GM12878 (cell line): ENCODE measurements around the gene ACSS1. TPM values are rescaled to one million over a fixed set of nuclear protein-coding genes. Genes with fewer than 3 reads are reported as not detected.

Experiments
- ATAC-seq: fragments of 200-7000 bp; cut with Tn5 transposase; 3 replicates; pipeline ENCODE4 v1.9.1; 2020; ENCODE audit warnings: mild to moderate bottlenecking, moderate library complexity
- BruUV-seq: library from RNA; stranded (reverse); fragments of 400-500 nt; replicated peaks from 2 replicates; lab custom pipeline; 2021; lab: Mats Ljungman, UMichigan
- CTCF ChIA-PET: fragments of 300-600 bp; sonication (Branson Sonifier 250); formaldehyde crosslinking; extraction: SDS; loops from one replicate; lab custom pipeline; 2021; ENCODE audit warnings: inconsistent platforms; lab: Yijun Ruan, JAX
- POLR2A ChIA-PET: fragments of 350-600 bp; formaldehyde crosslinking; extraction: SDS; loops from one replicate; lab custom pipeline; 2021; ENCODE audit warnings: inconsistent platforms; lab: Charles Lee
- RAD21 ChIA-PET: fragments of 300-600 bp; sonication (Branson Sonifier 250); formaldehyde crosslinking; loops from one replicate; lab custom pipeline; 2023; ENCODE audit warnings: antibody characterized with exemption; ENCODE audit not compliant: unreplicated experiment; lab: Charles Lee
- SMC1A ChIA-PET: fragments of 300-600 bp; sonication (Branson Sonifier 250); formaldehyde crosslinking; loops from one replicate; lab custom pipeline; 2023; ENCODE audit not compliant: unreplicated experiment, uncharacterized antibody; lab: Charles Lee
- DNase-seq: peaks from one replicate; pipeline ENCODE4 v3.0.0-alpha.2; 2011; ENCODE audit warnings: low read depth, low spot score
- FAIRE-seq: peaks from 3 replicates; lab custom pipeline; 2011; peaks lifted over from hg19 to GRCh38; lab: Jason Lieb, UNC
- H2AFZ ChIP-seq: 2 replicates; pipeline ENCODE4 v1.6.0; 2011; ENCODE audit warnings: low read depth, low read length, control low read depth; ENCODE audit not compliant: control insufficient read depth
- H3K27ac ChIP-seq: 2 replicates; pipeline ENCODE4 v1.5.1; 2011; ENCODE audit warnings: control low read depth; ENCODE audit not compliant: control insufficient read depth, insufficient read depth
- H3K27me3 ChIP-seq, 2 experiments: replicated peaks in 1 of 2; 2 replicates each; pipeline versions ENCODE4 v1.6.0 to v1.6.1; 2011; ENCODE audit warnings: low read length in 1 of 2; ENCODE audit not compliant: control insufficient read depth in 2 of 2, insufficient read depth in 2 of 2
- H3K36me3 ChIP-seq, 2 experiments: 2 replicates each; pipeline ENCODE4 v1.5.1; 2011; ENCODE audit warnings: low read length in 1 of 2; ENCODE audit not compliant: control insufficient read depth in 2 of 2, insufficient read depth in 2 of 2
- H3K4me1 ChIP-seq: 2 replicates; pipeline ENCODE4 v1.6.1; 2011; ENCODE audit warnings: mild to moderate bottlenecking, low read length, moderate library complexity, mixed read lengths; ENCODE audit not compliant: control insufficient read depth, insufficient read depth
- H3K4me2 ChIP-seq: 2 replicates; pipeline ENCODE4 v1.6.0; 2011; ENCODE audit warnings: control low read depth; ENCODE audit not compliant: control insufficient read depth, insufficient read depth
- H3K4me3 ChIP-seq: fragments of 200-600 bp; sonication (generic); 2 replicates; pipeline ENCODE4 v1.5.1; 2016
- H3K79me2 ChIP-seq: 2 replicates; pipeline ENCODE4 v1.6.0; 2011; ENCODE audit warnings: low read length; ENCODE audit not compliant: control insufficient read depth, insufficient read depth
- H3K9ac ChIP-seq: 2 replicates; pipeline ENCODE4 v1.8.0; 2011; ENCODE audit warnings: low read length, control low read depth, mixed read lengths; ENCODE audit not compliant: control insufficient read depth, insufficient read depth
- H3K9me3 ChIP-seq: replicated peaks from 3 replicates; pipeline ENCODE4 v1.5.1; 2011; ENCODE audit warnings: mild to moderate bottlenecking, low read length; ENCODE audit not compliant: control insufficient read depth, insufficient read depth
- H4K20me1 ChIP-seq: 2 replicates; pipeline ENCODE4 v1.6.0; 2011; ENCODE audit not compliant: control insufficient read depth, insufficient read depth
- BACH1 ChIP-seq: fragments of 450-650 bp; IDR thresholded peaks from 2 replicates; pipeline ENCODE4 v1.6.1; 2017; ENCODE audit warnings: mild to moderate bottlenecking, borderline replicate concordance
- BMI1 ChIP-seq: fragments of 450-650 bp; IDR thresholded peaks from 2 replicates; pipeline ENCODE4 v1.6.1; 2016; ENCODE audit warnings: mild to moderate bottlenecking, moderate library complexity, borderline replicate concordance
- CREM ChIP-seq: IDR thresholded peaks from 2 replicates; pipeline ENCODE4 v1.6.1; 2014; ENCODE audit warnings: antibody characterized with exemption, low read depth
- DPF2 ChIP-seq: fragments of 450-650 bp; IDR thresholded peaks from 2 replicates; pipeline ENCODE4 v1.6.1; 2017; ENCODE audit warnings: mild to moderate bottlenecking
- JUNB ChIP-seq: IDR thresholded peaks from 2 replicates; pipeline ENCODE4 v1.6.1; 2016; ENCODE audit warnings: antibody characterized with exemption, mild to moderate bottlenecking
- KLF5 ChIP-seq: fragments of 450-650 bp; IDR thresholded peaks from 2 replicates; pipeline ENCODE4 v1.6.1; 2014; ENCODE audit warnings: mild to moderate bottlenecking; ENCODE audit not compliant: partially characterized antibody
- MXI1 ChIP-seq: fragments of 150-350 bp; IDR thresholded peaks from 2 replicates; pipeline ENCODE4 v1.6.1; 2011; ENCODE audit warnings: low read depth, mild to moderate bottlenecking, inconsistent platforms, low read length, improper control_type of control experiment
- PAX8 ChIP-seq: fragments of 450-650 bp; IDR thresholded peaks from 2 replicates; pipeline ENCODE4 v1.6.1; 2017; ENCODE audit warnings: mild to moderate bottlenecking, moderate library complexity
- PML ChIP-seq: IDR thresholded peaks from 2 replicates; pipeline ENCODE4 v1.6.1; 2012; ENCODE audit warnings: low read length, inconsistent platforms
- RAD51 ChIP-seq: fragments of 450-650 bp; IDR thresholded peaks from 2 replicates; pipeline ENCODE4 v1.6.1; 2016; ENCODE audit warnings: moderate library complexity, mild to moderate bottlenecking, inconsistent platforms
- RBBP5 ChIP-seq: fragments of 200-600 bp; sonication (generic); conservative IDR thresholded peaks from 2 replicates; pipeline ENCODE4 v1.6.1; 2016
- REST ChIP-seq: IDR thresholded peaks from 2 replicates; pipeline ENCODE4 v1.6.1; 2012; ENCODE audit warnings: mild to moderate bottlenecking, low read depth, low read length
- SRF ChIP-seq, 2 experiments: IDR thresholded peaks; 2 replicates each; pipeline ENCODE4 v1.6.1; 2011; ENCODE audit warnings: low read depth in 2 of 2, low read length in 2 of 2, mild to moderate bottlenecking in 1 of 2, moderate library complexity in 1 of 2
- STAT3 ChIP-seq: IDR thresholded peaks from 2 replicates; pipeline ENCODE4 v1.6.1; 2011; ENCODE audit warnings: low read depth, low read length, improper control_type of control experiment
- USF2 ChIP-seq: IDR thresholded peaks from 2 replicates; pipeline ENCODE4 v1.6.1; 2011; ENCODE audit warnings: low read depth, low read length, improper control_type of control experiment, borderline replicate concordance
- WGBS: methylation state at CpG from one replicate; pipeline ENCODE4 v1.1.6; 2016; ENCODE audit warnings: low lambda C conversion rate; ENCODE audit not compliant: insufficient replicate concordance, insufficient coverage; ENCODE audit errors: missing lambda C conversion rate; 5-methylcytosine and 5-hydroxymethylcytosine counted together
- in situ Hi-C: fragments of 300-500 bp; cut with MboI; formaldehyde crosslinking; loops from 9 replicates; pipeline ENCODE4 v1.14.3; 2018; ENCODE audit warnings: mixed read lengths
- intact Hi-C: fragments of 100-400 bp; cut with micrococcal nuclease; formaldehyde crosslinking; loops from one replicate; pipeline ENCODE4 v1.14.2; 2022; ENCODE audit not compliant: unreplicated experiment
- polyA plus RNA-seq, 11 experiments: library from polyadenylated mRNA; depleted of rRNA in 4 of 11; unstranded in 6 of 11; stranded (reverse) in 5 of 11; fragments of >200 nt; fragmentation: Nextera tagmentation in 4 of 11; fragmentation: Illumina TruSeq in 1 of 11; extraction: Ambion mirVana in 4 of 11; extraction: Trizol in 1 of 11; gene quantifications; 1 replicate in 1 of 11; 2 replicates in 10 of 11; pipeline versions ENCODE4 v1.2.1 to v1.2.3, GENCODE V29; 2011 to 2016; ENCODE audit warnings: inconsistent platforms in 2 of 11, missing spikeins in 2 of 11, low read depth in 1 of 11
- total RNA-seq, 4 experiments: library from RNA; depleted of rRNA in 3 of 4; stranded (reverse); fragments of >200 nt in 3 of 4; fragmentation: Illumina TruSeq in 1 of 4; extraction: Trizol in 1 of 4; gene quantifications; 2 replicates each; pipeline versions ENCODE4 v1.2.1 to v1.2.3, GENCODE V29; 2013 to 2021
- TF ChIP-seq, protein P1 (sequence below): IDR thresholded peaks from 2 replicates; pipeline ENCODE4 v1.6.1; 2012; ENCODE audit warnings: low read depth, low read length, improper control_type of control experiment
- TF ChIP-seq, protein P2 (sequence below): fragments of 450-650 bp; IDR thresholded peaks from 2 replicates; pipeline ENCODE4 v1.6.1; 2017; ENCODE audit warnings: borderline replicate concordance

Gene ACSS1
- total and polyA plus RNA-seq, 10 of the 15 experiments (the other 5 are each of a cell fraction or from before 2014, with no cell fraction given) = 1.3 to 44.9 (median 31.1) TPM

- TF ChIP-seq REST (no peak), PAX8 (no peak)
Measured at GRCh38 chr20:24984961-24985640, 72.8 kb downstream of the ACSS1 start (continued).

GRCh38 chr20:24983896-24984295 lies 74.0 kb downstream of the ACSS1 start:
- Histone ChIP-seq H3K79me2 (peaks cover 14% of the 10 kb centered on the region), H3K36me3 (peaks cover 8 to 13% of the 10 kb centered on the region in 2 experiments), H3K4me3 (no peak overlapping the region), H3K27ac (no peak overlapping the region)
- SMC1A ChIA-PET = interaction anchor here (0.7 to 1.7 kb wide), 2 partner anchors 10 to 78 kb away, joined by 3 to 4 read pairs; no protein-coding TSS in a partner anchor
- BruUV-seq = no TSS peak
- TF ChIP-seq CREM (no peak), BMI1 (no peak), RAD51 (no peak), STAT3 (no peak), USF2 (no peak), MXI1 (no peak), DPF2 (no peak), BACH1 (no peak), RBBP5 (no peak), JUNB (no peak), KLF5 (no peak), SRF (IDR thresholded peaks at IDR 0.05; ENCODE audit: low read depth in 2 of 2, low read length in 2 of 2) (no peak), PML (no peak)
- TF ChIP-seq, protein P1, sequence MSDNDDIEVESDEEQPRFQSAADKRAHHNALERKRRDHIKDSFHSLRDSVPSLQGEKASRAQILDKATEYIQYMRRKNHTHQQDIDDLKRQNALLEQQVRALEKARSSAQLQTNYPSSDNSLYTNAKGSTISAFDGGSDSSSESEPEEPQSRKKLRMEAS = no peak
- TF ChIP-seq, protein P2, sequence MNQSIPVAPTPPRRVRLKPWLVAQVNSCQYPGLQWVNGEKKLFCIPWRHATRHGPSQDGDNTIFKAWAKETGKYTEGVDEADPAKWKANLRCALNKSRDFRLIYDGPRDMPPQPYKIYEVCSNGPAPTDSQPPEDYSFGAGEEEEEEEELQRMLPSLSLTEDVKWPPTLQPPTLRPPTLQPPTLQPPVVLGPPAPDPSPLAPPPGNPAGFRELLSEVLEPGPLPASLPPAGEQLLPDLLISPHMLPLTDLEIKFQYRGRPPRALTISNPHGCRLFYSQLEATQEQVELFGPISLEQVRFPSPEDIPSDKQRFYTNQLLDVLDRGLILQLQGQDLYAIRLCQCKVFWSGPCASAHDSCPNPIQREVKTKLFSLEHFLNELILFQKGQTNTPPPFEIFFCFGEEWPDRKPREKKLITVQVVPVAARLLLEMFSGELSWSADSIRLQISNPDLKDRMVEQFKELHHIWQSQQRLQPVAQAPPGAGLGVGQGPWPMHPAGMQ = no peak
- TF ChIP-seq, all 136 proteins: peak for 0
- ChIA-PET CTCF (interaction anchor here (1.6 kb wide), 1 partner anchor 82 kb away, joined by 6 read pairs; no protein-coding TSS in a partner anchor), POLR2A (interaction anchor here (0.6 kb wide), 1 partner anchor 70 kb away, joined by 3 read pairs; no protein-coding TSS in a partner anchor), RAD21 (no interaction called here)
- Histone ChIP-seq H3K4me2 (no peak overlapping the region), H3K4me1 (no peaks in the 10 kb centered on the region), H2AFZ (no peak overlapping the region), H3K9ac (no peak overlapping the region), H3K9me3 (peaks cover 9% of the 10 kb centered on the region; the same call in 2 of the 3 replicates), H3K27me3 (no peaks in the 10 kb centered on the region), H4K20me1 (no peaks in the 10 kb centered on the region)
- DNase-seq (no peak), ATAC-seq (no peak), FAIRE-seq (no peak)
- intact Hi-C loops (no loop called here), in situ Hi-C loops (no loop called here)
- 98% methylated on average over 8 of the region's 8 CpGs for WGBS
